Measurements from ENCODE around the gene AP1S1. TPM values are rescaled to one million over a fixed set of nuclear protein-coding genes. Genes with fewer than 3 reads are reported as not detected.

AP1S1 gene
- total and polyA plus RNA-seq, 2 donors (not counting 3 experiments of a cell fraction or from before 2014, with no cell fraction given) = 93.3 to 106 TPM

GRCh38 chr7:101166909-101167644 lies 12.8 kb downstream of the AP1S1 start:
- H3K9ac ChIP-seq (replicated peaks; ENCODE audit: extremely low read depth, insufficient read depth, low read length) = no peak overlapping the region
- no peaks in the 10 kb centered on the region for H3K79me2 ChIP-seq (ENCODE audit: control insufficient read depth, insufficient read depth, low read length)
- peaks cover 16% of the 10 kb centered on the region for H3K4me1 ChIP-seq (ENCODE audit: control insufficient read depth, extremely low read depth, insufficient read depth, low read length)
- dilution Hi-C loops (cut with MboI; ENCODE audit: extremely low pct_ligation_motif_present, low sequenced_read_pairs) (no loop called here), intact Hi-C loops (cut with micrococcal nuclease) (loop anchor here (10.0 kb wide), 1 partner anchor 272 kb away; the partner anchor contains the start of gene ACHE)
- H3K4me3 ChIP-seq (replicated peaks in 1 of 3; ENCODE audit: insufficient read depth in 1 of 3, low read depth in 1 of 3, low read length in 3 of 3) = no peak overlapping the region
- H3K36me3 ChIP-seq (ENCODE audit: control insufficient read depth in 2 of 2, extremely low read depth in 1 of 2, insufficient read depth in 2 of 2, low read length in 2 of 2) = no peaks in the 10 kb centered on the region
- ChIA-PET CTCF (interaction anchor here (0.7 kb wide), 1 partner anchor 35 kb away, joined by 3 read pairs; no protein-coding TSS in a partner anchor), POLR2A (no interaction called here)
- TF ChIP-seq POLR2A (IDR thresholded peaks at IDR 0.05; ENCODE audit: low read depth, low read length) (no peak), POLR2AphosphoS5 (IDR thresholded peaks at IDR 0.05; ENCODE audit: insufficient read depth, low read depth, low read length) (no peak), JUN (IDR thresholded peaks at IDR 0.05; ENCODE audit: borderline replicate concordance, insufficient read depth, insufficient read length, low read depth) (no peak), EZH2 (IDR thresholded peaks at IDR 0.05; ENCODE audit: borderline replicate concordance, low read depth, low read length, severe bottlenecking) (peak; percentile 48), MAX (IDR thresholded peaks at IDR 0.05; ENCODE audit: insufficient read depth, insufficient read length) (no peak), FOS (IDR thresholded peaks at IDR 0.05; ENCODE audit: borderline replicate concordance, insufficient read depth, low read length) (no peak), MYC (IDR thresholded peaks at IDR 0.05; ENCODE audit: low read depth, low read length) (no peak)
- BruUV-seq (replicated peaks) = no TSS peak
- DNase-seq (ENCODE audit: low read depth, low spot score) = no peak
- no peak overlapping the region for H3K4me2 ChIP-seq (ENCODE audit: insufficient read depth, low read length)
- no peak overlapping the region for H2AFZ ChIP-seq (ENCODE audit: low read depth, low read length)
- H3K9me1 ChIP-seq (replicated peaks; ENCODE audit: control insufficient read depth, extremely low read depth, insufficient read depth, low read length) = no peaks in the 10 kb centered on the region
- H3K27me3 ChIP-seq (ENCODE audit: control insufficient read depth in 2 of 2, insufficient read depth in 2 of 2, low read length in 2 of 2) = peaks cover 69 to 76% of the 10 kb centered on the region in 2 experiments
- no peaks in the 10 kb centered on the region for H3K9me3 ChIP-seq (replicated peaks; ENCODE audit: control insufficient read depth, insufficient read depth, low read length)
- no peak overlapping the region for H3K27ac ChIP-seq (ENCODE audit: insufficient read depth, low read depth, low read length)
- H4K20me1 ChIP-seq (replicated peaks; ENCODE audit: control insufficient read depth, extremely low read depth, insufficient read depth, low read length) = no peaks in the 10 kb centered on the region
- FAIRE-seq = no peak

Measured in endothelial cell of umbilical vein (primary cell).